Esophagus (tissue), 2 donors: ENCODE data around the gene BCL2. TPM values are rescaled to one million over a fixed set of nuclear protein-coding genes. Genes with fewer than 3 reads are reported as not detected.

ENCODE experiments used
- H3K27ac ChIP-seq, 2 donors: one replicate each; pipeline ENCODE4 v1.5.1; 2013; ENCODE audit warnings: low read depth in 2 of 2, mild to moderate bottlenecking in 2 of 2, inconsistent platforms in 1 of 2, low read length in 1 of 2, moderate library complexity in 1 of 2
- H3K27me3 ChIP-seq, 2 donors: one replicate each; pipeline ENCODE4 v1.6.1; 2013; ENCODE audit warnings: low read length in 2 of 2, control low read depth in 1 of 2, mild to moderate bottlenecking in 1 of 2; ENCODE audit not compliant: insufficient read depth in 2 of 2, control insufficient read depth in 1 of 2
- H3K36me3 ChIP-seq, 2 donors: one replicate each; pipeline ENCODE4 v1.6.1; 2013; ENCODE audit warnings: low read length in 1 of 2; ENCODE audit not compliant: control insufficient read depth in 2 of 2, insufficient read depth in 2 of 2
- H3K4me1 ChIP-seq, 2 donors: one replicate each; pipeline ENCODE4 v1.6.1; 2013; ENCODE audit warnings: low read length in 1 of 2; ENCODE audit not compliant: control insufficient read depth in 2 of 2, insufficient read depth in 2 of 2
- H3K4me3 ChIP-seq, 2 donors: one replicate each; pipeline ENCODE4 v1.5.1; 2013; ENCODE audit warnings: low read length in 2 of 2, mild to moderate bottlenecking in 2 of 2, low read depth in 1 of 2, moderate library complexity in 1 of 2
- H3K9me3 ChIP-seq, 2 donors: one replicate each; pipeline ENCODE4 v1.6.1; 2013; ENCODE audit warnings: mild to moderate bottlenecking in 2 of 2, low read depth in 1 of 2, low read length in 1 of 2, moderate library complexity in 1 of 2; ENCODE audit not compliant: control insufficient read depth in 2 of 2, insufficient read depth in 1 of 2
- WGBS, 2 donors: extraction: QIAGEN DNeasy Blood & Tissue Kit; methylation state at CpG; one replicate each; pipeline ENCODE4 v1.1.7; 2013; 5-methylcytosine and 5-hydroxymethylcytosine counted together
- polyA plus RNA-seq, 2 donors: library from polyadenylated mRNA; stranded (reverse); fragments of 200-250 nt; gene quantifications; one replicate each; pipeline ENCODE4 v1.2.3, GENCODE V29; 2013
- donor health status: healthy with polysubstance abuse.
- donor health status: Bipolar disorder and iron deficiency.

Gene BCL2
- polyA plus RNA-seq, 2 donors = 1.3 to 1.9 TPM

GRCh38 chr18:63232826-63233225 lies 86.7 kb downstream of the BCL2 start:
- Histone ChIP-seq H3K36me3 (no peaks in the 10 kb centered on the region), H3K27me3 (no peaks in the 10 kb centered on the region), H3K9me3 (no peaks in the 10 kb centered on the region), H3K27ac (no peak overlapping the region), H3K4me1 (peaks cover 0 to 2% of the 10 kb centered on the region in 2 donors), H3K4me3 (no peak overlapping the region)
- WGBS, 2 donors = 67 to 73% methylated on average over 2 of the region's 2 CpGs

GRCh38 chr18:63229971-63230370 lies 89.6 kb downstream of the BCL2 start:
- Histone ChIP-seq H3K4me3 (no peak overlapping the region), H3K36me3 (no peaks in the 10 kb centered on the region), H3K27me3 (no peaks in the 10 kb centered on the region), H3K27ac (no peak overlapping the region), H3K9me3 (peaks cover 0 to 7% of the 10 kb centered on the region in 2 donors), H3K4me1 (no peaks in the 10 kb centered on the region)

GRCh38 chr18:63225434-63225833 lies 94.1 kb downstream of the BCL2 start:
- Histone ChIP-seq H3K36me3 (no peaks in the 10 kb centered on the region), H3K9me3 (peaks cover 0 to 9% of the 10 kb centered on the region in 2 donors), H3K27me3 (no peaks in the 10 kb centered on the region), H3K4me1 (peaks cover 0 to 3% of the 10 kb centered on the region in 2 donors), H3K4me3 (no peak overlapping the region), H3K27ac (no peak overlapping the region)
- 93 to 94% methylated on average over 6 of the region's 6 CpGs for WGBS, 2 donors

GRCh38 chr18:63224630-63225029 lies 94.9 kb downstream of the BCL2 start:
- Histone ChIP-seq H3K4me1 (peaks cover 0 to 3% of the 10 kb centered on the region in 2 donors), H3K27ac (no peak overlapping the region), H3K27me3 (no peaks in the 10 kb centered on the region), H3K4me3 (no peak overlapping the region), H3K9me3 (peaks cover 0 to 9% of the 10 kb centered on the region in 2 donors), H3K36me3 (no peaks in the 10 kb centered on the region)
- WGBS, 2 donors = 80 to 88% methylated on average over 2 of the region's 2 CpGs

- WGBS, 2 donors = 76 to 79% methylated on average over 2 of the region's 2 CpGs
- H3K27me3 ChIP-seq = no peaks in the 10 kb centered on the region
- H3K4me1 ChIP-seq = peaks cover 0 to 3% of the 10 kb centered on the region in 2 donors
- no peaks in the 10 kb centered on the region for H3K36me3 ChIP-seq
- no peak overlapping the region for H3K27ac ChIP-seq
- H3K4me3 ChIP-seq = no peak overlapping the region
- H3K9me3 ChIP-seq = peaks cover 0 to 9% of the 10 kb centered on the region in 2 donors
Measured at GRCh38 chr18:63223837-63224236, 95.7 kb downstream of the BCL2 start.

- Histone ChIP-seq H3K27me3 (no peaks in the 10 kb centered on the region), H3K36me3 (no peaks in the 10 kb centered on the region), H3K9me3 (peaks cover 0 to 7% of the 10 kb centered on the region in 2 donors), H3K27ac (no peak overlapping the region), H3K4me3 (no peak overlapping the region), H3K4me1 (peaks cover 0 to 3% of the 10 kb centered on the region in 2 donors)
- 36 to 41% methylated on average over 2 of the region's 2 CpGs for WGBS, 2 donors
Measured at GRCh38 chr18:63220903-63221302, 98.7 kb downstream of the BCL2 start.

- Histone ChIP-seq H3K27me3 (no peaks in the 10 kb centered on the region), H3K4me1 (no peaks in the 10 kb centered on the region), H3K4me3 (no peak overlapping the region), H3K9me3 (peaks cover 0 to 2% of the 10 kb centered on the region in 2 donors), H3K27ac (no peak overlapping the region), H3K36me3 (no peaks in the 10 kb centered on the region)
Measured at GRCh38 chr18:63218472-63218871, 101.1 kb downstream of the BCL2 start.

- H3K4me1 ChIP-seq = no peaks in the 10 kb centered on the region
- H3K9me3 ChIP-seq = no peaks in the 10 kb centered on the region
- no peaks in the 10 kb centered on the region for H3K36me3 ChIP-seq
- no peaks in the 10 kb centered on the region for H3K27me3 ChIP-seq
- WGBS, 2 donors = 44 to 55% methylated on average over 9 of the region's 9 CpGs
- H3K4me3 ChIP-seq = no peak overlapping the region
- no peak overlapping the region for H3K27ac ChIP-seq
Measured at GRCh38 chr18:63216516-63217311, 102.9 kb downstream of the BCL2 start.

GRCh38 chr18:63213936-63214671 lies 105.5 kb downstream of the BCL2 start:
- Histone ChIP-seq H3K27me3 (no peaks in the 10 kb centered on the region), H3K4me1 (no peaks in the 10 kb centered on the region), H3K27ac (no peak overlapping the region), H3K4me3 (no peak overlapping the region), H3K36me3 (no peaks in the 10 kb centered on the region), H3K9me3 (no peaks in the 10 kb centered on the region)
- 89 to 91% methylated on average over 8 of the region's 8 CpGs for WGBS, 2 donors
